Measurements from ENCODE around the gene E4F1. TPM values are rescaled to one million over a fixed set of nuclear protein-coding genes. Genes with fewer than 3 reads are reported as not detected.

The E4F1 gene
- total and polyA plus RNA-seq, 2 of the 13 experiments (the other 11 are each of a cell fraction or from before 2014, with no cell fraction given) = 13.8 to 19.5 TPM

DNA sequence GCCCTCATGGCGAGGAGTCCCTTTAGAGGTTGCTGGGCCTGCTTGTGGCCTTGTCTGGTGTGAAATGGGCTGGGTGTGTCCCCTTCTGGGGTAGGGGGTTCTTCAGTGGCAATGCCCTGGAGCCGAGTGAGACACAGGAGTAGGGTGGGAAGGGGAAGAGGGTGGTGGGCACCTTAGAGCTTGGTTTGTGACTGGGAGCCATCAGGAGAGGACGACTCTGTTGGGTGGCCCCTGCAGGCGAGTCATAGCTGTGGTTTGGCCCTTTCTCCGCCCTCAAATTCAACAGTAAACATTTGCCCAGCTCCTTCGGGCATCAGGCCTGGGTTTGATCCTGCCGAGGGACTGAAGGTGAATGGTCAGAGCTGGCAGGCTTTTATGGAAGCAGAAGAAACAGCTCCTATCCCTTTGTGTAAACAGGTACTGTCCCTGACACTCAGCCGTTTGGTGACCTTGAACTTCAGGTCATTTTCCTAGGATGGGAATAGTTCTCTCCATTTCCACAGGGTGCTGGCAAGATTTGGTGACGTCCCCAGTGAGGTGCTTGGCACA lies 2.9 kb downstream of the E4F1 start (continued):
- TF ChIP-seq, protein P1, sequence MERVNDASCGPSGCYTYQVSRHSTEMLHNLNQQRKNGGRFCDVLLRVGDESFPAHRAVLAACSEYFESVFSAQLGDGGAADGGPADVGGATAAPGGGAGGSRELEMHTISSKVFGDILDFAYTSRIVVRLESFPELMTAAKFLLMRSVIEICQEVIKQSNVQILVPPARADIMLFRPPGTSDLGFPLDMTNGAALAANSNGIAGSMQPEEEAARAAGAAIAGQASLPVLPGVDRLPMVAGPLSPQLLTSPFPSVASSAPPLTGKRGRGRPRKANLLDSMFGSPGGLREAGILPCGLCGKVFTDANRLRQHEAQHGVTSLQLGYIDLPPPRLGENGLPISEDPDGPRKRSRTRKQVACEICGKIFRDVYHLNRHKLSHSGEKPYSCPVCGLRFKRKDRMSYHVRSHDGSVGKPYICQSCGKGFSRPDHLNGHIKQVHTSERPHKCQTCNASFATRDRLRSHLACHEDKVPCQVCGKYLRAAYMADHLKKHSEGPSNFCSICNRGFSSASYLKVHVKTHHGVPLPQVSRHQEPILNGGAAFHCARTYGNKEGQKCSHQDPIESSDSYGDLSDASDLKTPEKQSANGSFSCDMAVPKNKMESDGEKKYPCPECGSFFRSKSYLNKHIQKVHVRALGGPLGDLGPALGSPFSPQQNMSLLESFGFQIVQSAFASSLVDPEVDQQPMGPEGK (CRISPR knock-in tag; IDR thresholded peaks at IDR 0.05) = 0 out of 2 replicates have a peak, but pooled peaks have one; percentile 22
- TF ChIP-seq CHCHD3 (CRISPR knock-in tag; IDR thresholded peaks at IDR 0.05) (no peak), ZFP41 (CRISPR knock-in tag; IDR thresholded peaks at IDR 0.05; ENCODE audit: borderline replicate concordance) (no peak), THAP11 (CRISPR knock-in tag; IDR thresholded peaks at IDR 0.05) (peak; percentile 50; the same call in 1 of the 2 replicates), ZNF598 (CRISPR knock-in tag; IDR thresholded peaks at IDR 0.05; ENCODE audit: borderline replicate concordance) (no peak), ZNF17 (CRISPR knock-in tag; IDR thresholded peaks at IDR 0.05) (no peak), TP53 (CRISPR knock-in tag; conservative IDR thresholded peaks at IDR 0.05) (no peak), HOXD1 (CRISPR knock-in tag; IDR thresholded peaks at IDR 0.05) (no peak), MTF2 (CRISPR knock-in tag; IDR thresholded peaks at IDR 0.05; ENCODE audit: borderline replicate concordance) (no peak), MAF1 (CRISPR knock-in tag; IDR thresholded peaks at IDR 0.05; ENCODE audit: borderline replicate concordance) (no peak), KMT2B (CRISPR knock-in tag; IDR thresholded peaks at IDR 0.05) (no peak), ZSCAN25 (CRISPR knock-in tag; IDR thresholded peaks at IDR 0.05) (peak; percentile 47; the same call in 1 of the 2 replicates), KLF16 (CRISPR knock-in tag; IDR thresholded peaks at IDR 0.05) (peak in 1 of 2 experiments; percentile 29; a peak in 1 of 4 replicates), ZNF292 (CRISPR knock-in tag; IDR thresholded peaks at IDR 0.05; ENCODE audit: borderline replicate concordance, low read depth) (peak; percentile 25; the same call in 1 of the 2 replicates), MLLT10 (CRISPR knock-in tag; IDR thresholded peaks at IDR 0.05) (no peak), ZNF33A (CRISPR knock-in tag; IDR thresholded peaks at IDR 0.05; ENCODE audit: borderline replicate concordance) (no peak), FIP1L1 (IDR thresholded peaks at IDR 0.05; ENCODE audit: borderline replicate concordance, insufficient read depth, low read depth, low read length) (no peak), FOXO1 (CRISPR knock-in tag; IDR thresholded peaks at IDR 0.05) (peak; percentile 78; the same call in 1 of the 2 replicates)
- TF ChIP-seq, protein P2, sequence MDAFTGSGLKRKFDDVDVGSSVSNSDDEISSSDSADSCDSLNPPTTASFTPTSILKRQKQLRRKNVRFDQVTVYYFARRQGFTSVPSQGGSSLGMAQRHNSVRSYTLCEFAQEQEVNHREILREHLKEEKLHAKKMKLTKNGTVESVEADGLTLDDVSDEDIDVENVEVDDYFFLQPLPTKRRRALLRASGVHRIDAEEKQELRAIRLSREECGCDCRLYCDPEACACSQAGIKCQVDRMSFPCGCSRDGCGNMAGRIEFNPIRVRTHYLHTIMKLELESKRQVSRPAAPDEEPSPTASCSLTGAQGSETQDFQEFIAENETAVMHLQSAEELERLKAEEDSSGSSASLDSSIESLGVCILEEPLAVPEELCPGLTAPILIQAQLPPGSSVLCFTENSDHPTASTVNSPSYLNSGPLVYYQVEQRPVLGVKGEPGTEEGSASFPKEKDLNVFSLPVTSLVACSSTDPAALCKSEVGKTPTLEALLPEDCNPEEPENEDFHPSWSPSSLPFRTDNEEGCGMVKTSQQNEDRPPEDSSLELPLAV (CRISPR knock-in tag; conservative IDR thresholded peaks at IDR 0.05; ENCODE audit: low read depth) = no peak
- TF ChIP-seq, protein P3, sequence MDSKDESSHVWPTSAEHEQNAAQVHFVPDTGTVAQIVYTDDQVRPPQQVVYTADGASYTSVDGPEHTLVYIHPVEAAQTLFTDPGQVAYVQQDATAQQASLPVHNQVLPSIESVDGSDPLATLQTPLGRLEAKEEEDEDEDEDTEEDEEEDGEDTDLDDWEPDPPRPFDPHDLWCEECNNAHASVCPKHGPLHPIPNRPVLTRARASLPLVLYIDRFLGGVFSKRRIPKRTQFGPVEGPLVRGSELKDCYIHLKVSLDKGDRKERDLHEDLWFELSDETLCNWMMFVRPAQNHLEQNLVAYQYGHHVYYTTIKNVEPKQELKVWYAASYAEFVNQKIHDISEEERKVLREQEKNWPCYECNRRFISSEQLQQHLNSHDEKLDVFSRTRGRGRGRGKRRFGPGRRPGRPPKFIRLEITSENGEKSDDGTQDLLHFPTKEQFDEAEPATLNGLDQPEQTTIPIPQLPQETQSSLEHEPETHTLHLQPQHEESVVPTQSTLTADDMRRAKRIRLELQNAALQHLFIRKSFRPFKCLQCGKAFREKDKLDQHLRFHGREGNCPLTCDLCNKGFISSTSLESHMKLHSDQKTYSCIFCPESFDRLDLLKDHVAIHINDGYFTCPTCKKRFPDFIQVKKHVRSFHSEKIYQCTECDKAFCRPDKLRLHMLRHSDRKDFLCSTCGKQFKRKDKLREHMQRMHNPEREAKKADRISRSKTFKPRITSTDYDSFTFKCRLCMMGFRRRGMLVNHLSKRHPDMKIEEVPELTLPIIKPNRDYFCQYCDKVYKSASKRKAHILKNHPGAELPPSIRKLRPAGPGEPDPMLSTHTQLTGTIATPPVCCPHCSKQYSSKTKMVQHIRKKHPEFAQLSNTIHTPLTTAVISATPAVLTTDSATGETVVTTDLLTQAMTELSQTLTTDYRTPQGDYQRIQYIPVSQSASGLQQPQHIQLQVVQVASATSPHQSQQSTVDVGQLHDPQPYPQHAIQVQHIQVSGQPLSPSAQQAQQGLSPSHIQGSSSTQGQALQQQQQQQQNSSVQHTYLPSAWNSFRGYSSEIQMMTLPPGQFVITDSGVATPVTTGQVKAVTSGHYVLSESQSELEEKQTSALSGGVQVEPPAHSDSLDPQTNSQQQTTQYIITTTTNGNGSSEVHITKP (CRISPR knock-in tag; IDR thresholded peaks at IDR 0.05; ENCODE audit: low read depth) = peak; percentile 76; the same call in 1 of the 2 replicates
- TF ChIP-seq, protein P4, sequence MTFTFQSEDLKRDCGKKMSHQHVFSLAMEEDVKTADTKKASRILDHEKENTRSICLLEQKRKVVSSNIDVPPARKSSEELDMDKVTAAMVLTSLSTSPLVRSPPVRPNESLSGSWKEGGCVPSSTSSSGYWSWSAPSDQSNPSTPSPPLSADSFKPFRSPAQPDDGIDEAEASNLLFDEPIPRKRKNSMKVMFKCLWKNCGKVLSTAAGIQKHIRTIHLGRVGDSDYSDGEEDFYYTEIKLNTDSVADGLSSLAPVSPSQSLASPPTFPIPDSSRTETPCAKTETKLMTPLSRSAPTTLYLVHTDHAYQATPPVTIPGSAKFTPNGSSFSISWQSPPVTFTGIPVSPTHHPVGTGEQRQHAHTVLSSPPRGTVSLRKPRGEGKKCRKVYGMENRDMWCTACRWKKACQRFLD (CRISPR knock-in tag; IDR thresholded peaks at IDR 0.05; ENCODE audit: borderline replicate concordance) = no peak
